ENCODE data around the gene STARD6.
"Not testable (repeated sequence)": the region's sequence is repeated elsewhere in the genome, so short reads cannot be mapped to it uniquely, and the experiment has no call there.

The STARD6 gene

DNA sequence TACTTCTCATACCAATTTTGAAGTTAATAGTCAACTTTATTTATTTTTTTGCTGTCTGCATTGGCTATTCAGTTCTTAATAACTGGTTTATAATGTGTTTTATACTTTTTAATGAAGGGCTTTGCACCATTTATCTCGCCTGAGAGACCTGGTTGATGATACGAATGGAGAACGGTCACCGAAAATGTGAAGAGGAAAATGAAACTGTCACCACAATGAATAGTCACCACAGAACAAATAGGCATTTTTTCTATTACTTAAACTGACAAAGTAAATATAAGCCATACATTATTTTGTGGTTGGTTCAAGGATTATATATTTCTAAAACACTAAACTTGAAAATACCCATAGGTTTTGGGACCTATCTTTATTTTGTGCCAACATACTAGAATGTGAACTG lies 20.4 kb upstream of the STARD6 start:
- Mint-ChIP-seq H3K27ac (no peak overlapping the region), H3K36me3 (ENCODE audit: low read depth) (peaks cover 22% of the 10 kb centered on the region), H3K9me3 (no peaks in the 10 kb centered on the region), H3K4me3 (no peak overlapping the region), H3K4me1 (ENCODE audit: low read depth) (no peaks in the 10 kb centered on the region), H3K27me3 (no peaks in the 10 kb centered on the region)

DNA sequence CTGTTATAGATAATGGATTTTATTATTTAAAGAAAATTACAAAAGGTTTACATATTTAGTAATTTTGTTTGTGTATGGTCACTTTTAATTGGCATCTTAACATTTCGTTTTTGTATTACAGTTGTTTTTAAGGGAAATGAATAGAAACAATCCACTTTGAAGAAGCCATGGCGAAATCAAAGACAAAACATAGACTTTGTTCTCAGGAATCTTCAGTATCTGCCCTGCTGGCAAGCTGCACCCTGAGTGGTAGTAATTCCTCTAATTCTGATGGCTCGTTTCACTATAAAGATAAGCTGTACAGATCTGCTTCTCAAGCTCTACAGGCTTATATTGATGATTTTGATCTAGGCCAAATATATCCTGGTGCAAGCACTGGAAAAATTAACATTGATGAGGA lies 2.7 kb upstream of the STARD6 start:
- Mint-ChIP-seq H3K27ac (no peak overlapping the region), H3K36me3 (ENCODE audit: low read depth) (peaks cover 24% of the 10 kb centered on the region)

GRCh38 chr18:54359233-54359632 lies 1.6 kb upstream of the STARD6 start:
- H3K27me3 Mint-ChIP-seq, result peaks cover 6% of the 10 kb centered on the region
- H3K4me1 Mint-ChIP-seq (ENCODE audit: low read depth), result peaks cover 19% of the 10 kb centered on the region
- peak overlapping the region; percentile 93 for H3K4me3 Mint-ChIP-seq
- H3K27ac Mint-ChIP-seq, result peak overlapping the region; percentile 94
- H3K36me3 Mint-ChIP-seq (ENCODE audit: low read depth), result peaks cover 24% of the 10 kb centered on the region
- H3K9me3 Mint-ChIP-seq, result no peaks in the 10 kb centered on the region

More for the DNA sequence above, 2.7 kb upstream of the STARD6 start:
- Mint-ChIP-seq H3K4me1 (ENCODE audit: low read depth) (peaks cover 19% of the 10 kb centered on the region), H3K9me3 (no peaks in the 10 kb centered on the region), H3K4me3 (no peak overlapping the region), H3K27me3 (peaks cover 6% of the 10 kb centered on the region)

DNA sequence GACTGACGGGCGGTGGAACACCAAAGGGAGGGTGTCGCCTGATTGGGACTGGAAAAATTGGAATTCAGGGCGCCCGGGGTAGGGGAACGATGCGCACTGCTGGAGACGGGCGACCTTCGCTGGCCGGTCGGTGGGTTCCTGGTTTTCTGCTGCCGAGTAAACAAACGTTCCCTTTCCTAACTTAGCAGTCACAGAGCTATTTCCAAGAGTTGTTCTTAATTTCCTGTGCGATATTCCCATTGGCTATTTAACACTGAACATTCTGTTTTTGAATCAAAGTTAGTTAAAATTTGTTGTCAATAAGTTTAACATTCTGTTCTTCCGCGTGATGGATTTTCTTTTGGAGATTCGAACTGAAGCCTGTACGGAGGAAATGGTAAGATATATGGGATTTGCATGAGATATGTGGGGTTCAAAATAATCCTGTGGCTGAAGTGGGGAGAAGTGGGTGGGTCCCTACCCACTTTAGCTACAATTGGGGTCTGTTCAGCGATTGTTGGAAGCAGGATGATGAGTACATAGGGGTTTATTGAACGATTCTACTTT lies 910 bp upstream of the STARD6 start:
- H3K4me1 Mint-ChIP-seq (ENCODE audit: low read depth), result peaks cover 19% of the 10 kb centered on the region
- peaks cover 24% of the 10 kb centered on the region for H3K36me3 Mint-ChIP-seq (ENCODE audit: low read depth)
- peak overlapping the region; percentile 94 for H3K27ac Mint-ChIP-seq
- peak overlapping the region; percentile 93 for H3K4me3 Mint-ChIP-seq
- peaks cover 6% of the 10 kb centered on the region for H3K27me3 Mint-ChIP-seq
- no peaks in the 10 kb centered on the region for H3K9me3 Mint-ChIP-seq

- H3K4me3 Mint-ChIP-seq, result peak overlapping the region; percentile 93
- H3K36me3 Mint-ChIP-seq (ENCODE audit: low read depth), result peaks cover 20% of the 10 kb centered on the region
- peak overlapping the region; percentile 94 for H3K27ac Mint-ChIP-seq
- peaks cover 2% of the 10 kb centered on the region for H3K9me3 Mint-ChIP-seq
- H3K27me3 Mint-ChIP-seq, result peaks cover 8% of the 10 kb centered on the region
- peaks cover 19% of the 10 kb centered on the region for H3K4me1 Mint-ChIP-seq (ENCODE audit: low read depth)
These were observed 487 bp downstream of the STARD6 start for GRCh38 chr18:54357082-54357659.

DNA sequence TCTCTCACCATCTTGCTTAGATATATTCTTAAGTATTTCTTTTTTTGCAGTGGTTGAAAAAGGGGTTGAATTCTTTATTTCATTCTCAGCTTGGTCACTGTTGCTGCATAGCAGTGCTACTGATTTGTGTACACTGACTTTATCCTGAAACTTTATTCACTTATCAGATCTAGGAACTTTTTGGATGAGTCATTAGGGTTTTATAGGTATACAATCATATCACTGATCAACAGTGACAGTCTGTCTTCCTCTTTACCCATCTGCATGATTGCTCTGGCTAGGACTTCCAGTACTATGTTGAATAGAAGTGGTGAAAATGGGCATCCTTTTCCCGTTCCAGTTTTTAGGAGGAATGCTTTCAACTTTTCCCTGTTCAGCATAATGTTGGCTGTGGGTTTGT lies 6.5 kb downstream of the STARD6 start:
- Mint-ChIP-seq H3K27me3 (peaks cover 36% of the 10 kb centered on the region), H3K27ac (no peak overlapping the region), H3K4me3 (no peak overlapping the region), H3K4me1 (ENCODE audit: low read depth) (no peaks in the 10 kb centered on the region), H3K36me3 (ENCODE audit: low read depth) (no peaks in the 10 kb centered on the region), H3K9me3 (peaks cover 4% of the 10 kb centered on the region)

DNA sequence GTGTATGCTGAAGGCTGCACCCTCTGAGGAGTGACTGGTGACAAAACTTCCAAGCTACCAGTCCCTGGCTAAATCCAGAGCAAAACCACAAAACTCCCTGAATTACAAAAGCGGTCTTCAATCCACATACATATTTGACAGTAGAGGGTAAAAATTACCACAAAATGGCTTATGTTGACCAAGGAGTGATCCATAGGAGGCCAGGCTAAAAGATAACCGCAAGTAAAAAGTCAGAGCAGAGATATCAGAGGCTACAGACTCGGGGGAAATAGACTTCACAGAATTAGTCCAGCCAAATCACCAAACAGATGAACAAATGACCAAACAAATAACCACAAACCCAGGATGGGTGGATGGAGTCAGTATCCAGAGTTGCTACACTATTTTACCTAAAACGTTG lies 19.4 kb downstream of the STARD6 start:
- Mint-ChIP-seq H3K27ac (no peak overlapping the region), H3K4me3 (no peak overlapping the region), H3K36me3 (ENCODE audit: low read depth) (no peaks in the 10 kb centered on the region), H3K27me3 (peaks cover 7% of the 10 kb centered on the region), H3K9me3 (no peaks in the 10 kb centered on the region), H3K4me1 (ENCODE audit: low read depth) (no peaks in the 10 kb centered on the region)

DNA sequence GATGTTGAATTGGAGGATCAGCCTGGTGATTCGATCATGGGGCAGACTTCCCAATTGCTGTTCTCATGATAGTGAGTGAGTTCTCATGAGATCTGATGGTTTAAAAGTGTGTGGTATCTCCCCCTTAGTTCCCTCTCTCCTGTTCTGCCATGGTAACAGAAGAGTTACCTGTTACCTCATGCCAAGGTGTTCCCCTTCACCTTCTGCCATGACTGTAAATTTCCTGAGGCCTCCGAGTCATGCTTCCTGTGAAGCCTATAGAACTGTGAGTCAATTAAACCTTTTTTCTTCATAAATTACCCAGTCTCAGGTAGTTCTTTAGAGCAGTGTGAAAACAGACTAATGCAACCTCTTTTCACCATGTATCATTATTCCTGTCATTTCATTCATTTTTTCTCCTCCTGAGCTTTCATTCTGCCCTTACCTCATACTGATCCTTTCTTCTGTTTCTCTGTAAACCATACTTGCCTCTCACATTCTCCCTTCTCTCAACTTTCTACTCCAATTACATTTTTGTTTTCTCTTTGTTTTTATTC lies 22.0 kb downstream of the STARD6 start:
- no peaks in the 10 kb centered on the region for H3K36me3 Mint-ChIP-seq (ENCODE audit: low read depth)
- H3K4me3 Mint-ChIP-seq, result no peak overlapping the region
- no peaks in the 10 kb centered on the region for H3K4me1 Mint-ChIP-seq (ENCODE audit: low read depth)
- H3K9me3 Mint-ChIP-seq, result no peaks in the 10 kb centered on the region
- H3K27ac Mint-ChIP-seq, result no peak overlapping the region
- H3K27me3 Mint-ChIP-seq, result peaks cover 11% of the 10 kb centered on the region

GRCh38 chr18:54330768-54331548 lies 26.7 kb downstream of the STARD6 start:
- Mint-ChIP-seq H3K36me3 (ENCODE audit: low read depth) (no peaks in the 10 kb centered on the region), H3K4me3 (no peak overlapping the region), H3K27ac (no peak overlapping the region), H3K27me3 (peaks cover 7% of the 10 kb centered on the region), H3K9me3 (no peaks in the 10 kb centered on the region), H3K4me1 (ENCODE audit: low read depth) (no peaks in the 10 kb centered on the region)

GRCh38 chr18:54329787-54330186 lies 27.9 kb downstream of the STARD6 start:
- no peaks in the 10 kb centered on the region for H3K9me3 Mint-ChIP-seq
- no peak overlapping the region for H3K4me3 Mint-ChIP-seq
- peaks cover 5% of the 10 kb centered on the region for H3K27me3 Mint-ChIP-seq
- no peak overlapping the region for H3K27ac Mint-ChIP-seq
- no peaks in the 10 kb centered on the region for H3K36me3 Mint-ChIP-seq (ENCODE audit: low read depth)
- H3K4me1 Mint-ChIP-seq (ENCODE audit: low read depth), result no peaks in the 10 kb centered on the region

DNA sequence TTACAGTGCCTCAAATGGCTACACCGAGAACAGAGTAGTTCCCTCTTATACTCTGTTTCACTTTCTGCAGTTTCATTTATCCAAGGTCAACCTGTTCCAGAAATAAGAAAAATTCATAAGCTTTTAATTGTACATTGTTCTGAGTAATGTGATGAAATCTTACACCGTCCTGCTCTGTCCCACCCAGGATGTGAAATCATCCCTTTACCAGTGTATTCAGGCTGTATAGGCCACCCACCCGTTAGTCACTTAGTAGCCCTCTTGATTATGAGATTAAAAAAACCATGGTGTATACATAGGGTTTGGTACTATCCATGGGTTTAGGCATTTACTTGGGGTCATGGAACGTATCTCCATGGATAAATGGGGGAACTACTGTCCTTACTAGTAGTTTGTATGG lies 29.8 kb downstream of the STARD6 start:
- H3K4me3 Mint-ChIP-seq, result no peak overlapping the region
- H3K9me3 Mint-ChIP-seq, result no peaks in the 10 kb centered on the region
- no peak overlapping the region for H3K27ac Mint-ChIP-seq
- no peaks in the 10 kb centered on the region for H3K36me3 Mint-ChIP-seq (ENCODE audit: low read depth)
- peaks cover 5% of the 10 kb centered on the region for H3K27me3 Mint-ChIP-seq
- H3K4me1 Mint-ChIP-seq (ENCODE audit: low read depth), result no peaks in the 10 kb centered on the region

GRCh38 chr18:54323970-54324369 lies 33.7 kb downstream of the STARD6 start:
- Mint-ChIP-seq H3K9me3 (no peaks in the 10 kb centered on the region), H3K27ac (no peak overlapping the region), H3K36me3 (ENCODE audit: low read depth) (no peaks in the 10 kb centered on the region), H3K4me3 (no peak overlapping the region), H3K4me1 (ENCODE audit: low read depth) (no peaks in the 10 kb centered on the region), H3K27me3 (peaks cover 5% of the 10 kb centered on the region)

- Mint-ChIP-seq H3K4me1 (ENCODE audit: low read depth) (no peaks in the 10 kb centered on the region), H3K36me3 (ENCODE audit: low read depth) (no peaks in the 10 kb centered on the region), H3K27ac (no peak overlapping the region), H3K4me3 (no peak overlapping the region), H3K9me3 (no peaks in the 10 kb centered on the region), H3K27me3 (peaks cover 5% of the 10 kb centered on the region)
These were observed 34.1 kb downstream of the STARD6 start for GRCh38 chr18:54323561-54323960.

DNA sequence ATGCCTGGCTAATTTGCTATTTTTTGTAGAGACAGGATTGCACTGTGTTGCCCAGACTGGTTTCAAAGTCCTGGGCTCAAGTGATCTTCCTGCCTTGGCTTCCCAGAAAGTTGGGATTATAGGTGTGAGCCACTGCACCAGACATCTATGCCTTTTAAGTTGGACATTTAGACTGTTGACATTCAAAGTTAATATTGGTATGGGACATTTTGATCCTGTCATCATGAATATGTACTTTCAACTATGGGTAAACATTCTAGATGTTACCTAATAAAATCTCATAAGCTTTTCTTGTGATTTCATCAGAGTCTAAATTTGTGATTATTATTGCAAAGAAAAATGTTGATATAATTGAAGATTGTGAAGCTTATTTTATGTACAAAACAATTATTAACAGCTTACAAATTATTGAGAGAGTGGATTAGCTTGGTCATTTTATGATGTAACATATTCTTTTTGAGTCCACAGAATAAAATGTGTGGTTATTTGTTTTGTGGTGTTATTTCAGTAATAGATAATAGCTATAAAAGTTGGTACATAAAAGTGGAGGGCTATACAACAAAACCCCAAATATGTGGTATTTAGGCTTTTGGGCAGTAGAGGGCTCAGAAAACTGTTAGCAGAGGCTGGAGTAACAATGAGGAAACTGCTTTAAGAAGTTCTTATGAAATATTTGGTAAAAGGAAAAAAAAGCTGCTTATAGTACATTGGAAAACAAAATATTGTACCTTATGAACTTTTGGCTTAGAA lies 41.4 kb downstream of the STARD6 start:
- Mint-ChIP-seq H3K4me3 (no peak overlapping the region), H3K4me1 (ENCODE audit: low read depth) (no peaks in the 10 kb centered on the region), H3K36me3 (ENCODE audit: low read depth) (no peaks in the 10 kb centered on the region), H3K27me3 (peaks cover 5% of the 10 kb centered on the region), H3K9me3 (no peaks in the 10 kb centered on the region), H3K27ac (no peak overlapping the region)

- not testable (repeated sequence) for H3K36me3 Mint-ChIP-seq (ENCODE audit: low read depth); H3K4me3 Mint-ChIP-seq; H3K27ac Mint-ChIP-seq; H3K4me1 Mint-ChIP-seq (ENCODE audit: low read depth); H3K9me3 Mint-ChIP-seq; H3K27me3 Mint-ChIP-seq
These were observed 48.1 kb downstream of the STARD6 start for GRCh38 chr18:54309564-54309963.

Measured in stimulated activated naive CD8-positive, alpha-beta T cell treated with anti-CD3 and anti-CD28 coated beads, Interleukin-15, Interleukin-2, amounts not matched to agents 100 ng/mL and 50 ng/mL, for 24 hours (primary cell).